Measurements from ENCODE around the gene PDE6A. TPM values are rescaled to one million over a fixed set of nuclear protein-coding genes. Genes with fewer than 3 reads are reported as not detected.
A peak's percentile ranks its signal among the peaks of the same experiment; 100 is the strongest.

The PDE6A gene
- total and polyA plus RNA-seq, 8 donors = 0.14 to 0.24 (median 0.18) TPM; not detected in 2

DNA sequence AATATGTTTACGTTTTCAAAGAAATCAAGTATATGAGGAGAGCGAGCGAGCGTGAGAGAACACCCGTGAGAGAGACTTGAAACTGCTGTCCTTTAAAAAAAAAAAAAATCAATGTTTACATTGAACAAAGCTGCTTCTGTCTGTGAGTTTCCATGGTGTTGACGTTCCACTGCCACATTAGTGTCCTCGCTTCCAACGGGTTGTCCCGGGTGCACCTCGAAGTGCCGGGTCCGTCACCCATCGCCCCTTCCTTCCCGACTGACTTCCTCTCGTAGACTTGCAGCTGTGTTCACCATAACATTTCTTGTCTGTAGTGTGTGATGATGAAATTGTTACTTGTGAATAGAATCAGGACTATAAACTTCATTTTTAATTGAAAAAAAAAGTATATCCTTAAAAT is 97.0 kb downstream of the PDE6A start:
- TF ChIP-seq, protein P1, sequence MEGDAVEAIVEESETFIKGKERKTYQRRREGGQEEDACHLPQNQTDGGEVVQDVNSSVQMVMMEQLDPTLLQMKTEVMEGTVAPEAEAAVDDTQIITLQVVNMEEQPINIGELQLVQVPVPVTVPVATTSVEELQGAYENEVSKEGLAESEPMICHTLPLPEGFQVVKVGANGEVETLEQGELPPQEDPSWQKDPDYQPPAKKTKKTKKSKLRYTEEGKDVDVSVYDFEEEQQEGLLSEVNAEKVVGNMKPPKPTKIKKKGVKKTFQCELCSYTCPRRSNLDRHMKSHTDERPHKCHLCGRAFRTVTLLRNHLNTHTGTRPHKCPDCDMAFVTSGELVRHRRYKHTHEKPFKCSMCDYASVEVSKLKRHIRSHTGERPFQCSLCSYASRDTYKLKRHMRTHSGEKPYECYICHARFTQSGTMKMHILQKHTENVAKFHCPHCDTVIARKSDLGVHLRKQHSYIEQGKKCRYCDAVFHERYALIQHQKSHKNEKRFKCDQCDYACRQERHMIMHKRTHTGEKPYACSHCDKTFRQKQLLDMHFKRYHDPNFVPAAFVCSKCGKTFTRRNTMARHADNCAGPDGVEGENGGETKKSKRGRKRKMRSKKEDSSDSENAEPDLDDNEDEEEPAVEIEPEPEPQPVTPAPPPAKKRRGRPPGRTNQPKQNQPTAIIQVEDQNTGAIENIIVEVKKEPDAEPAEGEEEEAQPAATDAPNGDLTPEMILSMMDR (IDR thresholded peaks at IDR 0.05) = no peak
- Histone ChIP-seq H3K27me3 (no peaks in the 10 kb centered on the region), H3K27ac (no peak overlapping the region), H3K36me3 (peaks cover 0 to 45% of the 10 kb centered on the region in 2 donors), H3K9me3 (no peaks in the 10 kb centered on the region), H3K4me1 (no peaks in the 10 kb centered on the region), H3K4me3 (no peak overlapping the region)
- no peak for ATAC-seq
- peak in 1 of 4 donors; percentile 55 for DNase-seq
- intact Hi-C loops (cut with DNase I) = no loop called here

DNA sequence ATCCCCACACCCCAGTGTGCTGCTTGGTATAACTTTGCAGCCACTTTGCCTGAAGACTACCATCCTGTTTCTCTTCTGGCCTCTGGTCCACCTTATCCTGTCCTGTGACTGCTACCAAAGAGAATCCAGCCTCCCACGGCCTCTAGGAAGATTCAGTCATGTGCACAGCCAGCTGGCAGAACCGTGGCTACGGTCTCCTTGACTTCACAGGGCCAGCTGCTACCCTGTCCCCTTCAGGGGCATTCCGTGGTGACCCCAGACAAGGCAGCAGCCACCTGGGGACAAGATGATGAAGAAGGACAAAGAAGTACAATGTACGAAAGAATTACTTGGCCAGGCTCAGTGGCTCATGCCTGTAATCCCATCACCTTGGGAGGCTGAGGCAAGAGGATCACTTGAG is 98.6 kb downstream of the PDE6A start:
- intact Hi-C loops (cut with DNase I) = no loop called here
- no peak overlapping the region for H3K4me3 ChIP-seq
- ATAC-seq (no peak), DNase-seq (no peak)
- no peaks in the 10 kb centered on the region for H3K9me3 ChIP-seq
- no peaks in the 10 kb centered on the region for H3K4me1 ChIP-seq
- no peak overlapping the region for H3K27ac ChIP-seq
- TF ChIP-seq, protein P1 (IDR thresholded peaks at IDR 0.05) = no peak
- H3K27me3 ChIP-seq = no peaks in the 10 kb centered on the region
- peaks cover 0 to 45% of the 10 kb centered on the region in 2 donors for H3K36me3 ChIP-seq

DNA sequence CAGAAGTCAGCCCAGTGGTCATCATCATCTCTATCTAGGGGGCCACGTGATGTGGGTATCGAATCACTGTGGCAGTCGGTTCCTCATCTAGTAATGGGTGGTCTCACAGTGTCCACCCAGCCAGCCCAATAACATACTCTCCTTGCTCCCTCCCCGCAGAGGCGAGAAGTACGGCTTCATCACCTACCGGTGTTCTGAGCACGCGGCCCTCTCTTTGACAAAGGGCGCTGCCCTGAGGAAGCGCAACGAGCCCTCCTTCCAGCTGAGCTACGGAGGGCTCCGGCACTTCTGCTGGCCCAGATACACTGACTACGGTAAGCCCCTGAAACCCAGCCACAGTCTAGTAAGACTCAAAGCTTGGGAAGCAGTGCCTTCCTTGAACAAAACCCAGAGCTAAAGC is 99.0 kb downstream of the PDE6A start:
- no peak overlapping the region for H3K27ac ChIP-seq
- no peaks in the 10 kb centered on the region for H3K27me3 ChIP-seq
- intact Hi-C loops (cut with DNase I) = no loop called here
- no peaks in the 10 kb centered on the region for H3K9me3 ChIP-seq
- peaks cover 0 to 45% of the 10 kb centered on the region in 2 donors for H3K36me3 ChIP-seq
- ATAC-seq = no peak
- no peak overlapping the region for H3K4me3 ChIP-seq
- TF ChIP-seq, protein P1 (IDR thresholded peaks at IDR 0.05) = no peak
- no peaks in the 10 kb centered on the region for H3K4me1 ChIP-seq
- no peak for DNase-seq

DNA sequence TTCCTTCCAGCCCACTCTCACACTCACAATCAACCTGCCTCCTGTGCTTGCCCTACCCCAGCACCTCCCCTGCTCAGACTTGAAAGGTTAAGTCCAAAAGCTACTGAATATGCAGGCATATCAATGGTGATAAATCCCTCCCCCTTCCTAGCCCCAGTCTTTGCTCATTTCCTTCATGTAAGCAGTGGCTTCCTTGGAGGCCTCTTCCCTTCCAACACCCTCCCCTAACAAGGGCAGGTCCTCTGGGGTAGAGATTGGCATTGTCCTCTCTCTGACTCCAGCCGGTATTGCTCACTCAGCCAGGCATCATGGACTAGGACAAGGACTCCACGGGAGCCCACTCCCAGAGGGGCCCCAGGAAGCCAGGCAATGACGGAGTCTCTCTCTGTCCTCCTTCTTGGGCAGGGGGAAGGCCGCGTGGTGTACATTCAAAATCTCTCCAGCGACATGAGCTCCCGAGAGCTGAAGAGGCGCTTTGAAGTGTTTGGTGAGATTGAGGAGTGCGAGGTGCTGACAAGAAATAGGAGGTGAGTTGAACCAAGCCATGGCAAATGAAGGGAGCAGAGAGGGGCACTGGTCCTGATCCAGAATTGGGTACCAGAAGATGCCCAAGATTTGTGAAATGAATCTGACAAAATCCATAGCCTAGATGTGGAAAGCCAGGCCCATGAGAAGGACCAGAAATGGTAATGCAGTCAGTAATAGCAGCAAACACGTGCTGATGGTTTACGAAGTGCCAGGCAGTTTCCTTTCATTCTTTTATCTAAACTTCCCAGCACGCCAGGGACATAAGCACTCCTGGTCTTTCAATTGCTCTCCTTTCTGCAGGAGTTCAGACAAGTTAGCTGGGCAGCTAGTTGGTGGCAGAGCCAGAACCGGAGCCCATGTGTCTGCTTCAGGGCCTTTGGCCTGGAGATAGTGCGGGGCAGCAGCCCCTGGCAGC is 102.5 kb downstream of the PDE6A start:
- no peaks in the 10 kb centered on the region for H3K27me3 ChIP-seq
- no peak overlapping the region for H3K4me3 ChIP-seq
- no peaks in the 10 kb centered on the region for H3K9me3 ChIP-seq
- intact Hi-C loops (cut with DNase I) = no loop called here
- TF ChIP-seq, protein P1 (IDR thresholded peaks at IDR 0.05) = no peak
- peaks cover 0 to 26% of the 10 kb centered on the region in 2 donors for H3K36me3 ChIP-seq
- H3K27ac ChIP-seq = peak overlapping the region in 1 of 2 donors; percentile 63
- no peak for ATAC-seq
- peaks cover 0 to 4% of the 10 kb centered on the region in 2 donors for H3K4me1 ChIP-seq
- DNase-seq = no peak

DNA sequence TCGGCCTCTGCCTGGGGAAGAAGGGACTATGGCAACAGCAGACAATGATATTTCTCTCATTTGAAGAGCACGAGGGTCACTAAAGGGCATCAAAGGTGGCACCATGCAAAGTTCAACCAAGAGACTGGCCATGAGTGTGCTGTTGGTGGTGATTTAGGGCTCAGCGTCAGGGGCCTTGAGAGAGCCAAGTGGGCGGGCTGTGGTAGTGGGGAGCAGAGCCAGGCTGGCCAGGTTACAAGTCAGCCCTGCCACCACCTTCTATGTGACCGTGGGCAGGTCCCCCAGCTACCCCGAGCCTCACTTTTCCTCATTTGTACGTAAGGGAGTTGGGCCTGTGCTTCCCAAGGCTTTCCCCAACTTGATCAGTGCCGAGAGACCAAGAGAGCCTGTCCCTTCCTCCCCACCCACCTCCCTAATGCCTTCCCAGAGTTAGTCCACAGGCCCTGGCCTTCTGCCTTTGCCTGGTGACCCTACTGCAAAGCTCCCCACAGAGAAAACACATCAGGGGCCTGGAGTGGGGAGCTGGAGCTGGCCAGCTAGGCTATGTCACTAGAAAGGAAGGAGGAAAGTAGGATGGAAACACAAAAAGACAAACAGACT is 104.3 kb downstream of the PDE6A start:
- Histone ChIP-seq H3K27me3 (no peaks in the 10 kb centered on the region), H3K9me3 (no peaks in the 10 kb centered on the region), H3K27ac (peak overlapping the region; percentile 53 to 65), H3K4me3 (no peak overlapping the region), H3K4me1 (peaks cover 0 to 4% of the 10 kb centered on the region in 2 donors), H3K36me3 (peaks cover 0 to 8% of the 10 kb centered on the region in 2 donors)
- TF ChIP-seq, protein P1 (IDR thresholded peaks at IDR 0.05) = no peak
- intact Hi-C loops (cut with DNase I) = no loop called here
- no peak for DNase-seq
- no peak for ATAC-seq
